Stimulated activated CD4-positive, alpha-beta T cell treated with anti-CD3 and anti-CD28 coated beads, Interleukin-1b, Interleukin-23, amount 100 ng/mL, for 24 hours (primary cell): Measurements from ENCODE around the gene RBM45.
"Not testable (repeated sequence)": the region's sequence is repeated elsewhere in the genome, so short reads cannot be mapped to it uniquely, and the experiment has no call there.

Experiments used
- DNase-seq, 4 experiments: peaks; one replicate each; pipeline ENCODE4 v3.0.0-alpha.2; 2020; ENCODE audit warnings: low read depth in 4 of 4, low spot score in 1 of 4

RBM45 gene

DNA sequence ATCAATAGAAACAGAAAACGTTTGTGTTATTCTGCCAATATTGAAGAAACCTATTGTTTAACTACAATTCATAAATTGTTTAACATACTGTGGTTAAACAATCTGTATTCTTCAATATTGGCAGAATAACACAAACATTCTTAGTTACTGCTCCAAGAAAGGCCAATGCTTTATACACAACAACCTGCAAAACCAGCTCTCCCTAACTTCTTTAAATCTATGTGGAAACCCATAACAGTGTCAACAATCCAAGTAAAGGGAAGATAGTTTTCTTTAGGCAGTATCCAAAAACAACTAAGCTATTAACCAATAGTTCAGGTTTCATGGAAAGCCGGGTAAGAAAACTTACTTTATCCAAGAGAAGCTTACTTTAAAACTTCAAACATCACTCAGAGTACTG is 6.2 kb upstream of the RBM45 start:
- no peak for DNase-seq

DNA sequence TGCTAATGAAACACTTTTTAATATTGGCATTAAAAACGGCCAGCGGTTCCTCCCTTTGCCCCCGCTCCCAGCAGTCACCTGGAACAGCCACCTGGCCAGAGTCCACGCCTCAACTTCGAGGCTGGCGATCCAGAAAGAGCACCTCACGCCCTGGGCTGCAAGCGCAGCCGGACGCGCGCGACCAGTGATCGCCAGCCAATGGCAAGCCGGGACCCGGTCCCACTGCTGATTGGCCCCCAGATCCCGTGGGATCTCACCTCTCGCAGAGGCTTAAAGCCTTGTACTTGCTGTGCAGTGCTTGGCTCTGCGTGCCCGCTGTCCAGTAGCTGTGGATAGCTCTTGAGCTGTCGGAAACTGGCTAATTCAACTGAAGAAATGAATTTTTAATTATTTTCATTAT is 4.1 kb upstream of the RBM45 start:
- no peak for DNase-seq

- no peak for DNase-seq
Measured at GRCh38 chr2:178109813-178110212, 2.4 kb upstream of the RBM45 start.

DNA sequence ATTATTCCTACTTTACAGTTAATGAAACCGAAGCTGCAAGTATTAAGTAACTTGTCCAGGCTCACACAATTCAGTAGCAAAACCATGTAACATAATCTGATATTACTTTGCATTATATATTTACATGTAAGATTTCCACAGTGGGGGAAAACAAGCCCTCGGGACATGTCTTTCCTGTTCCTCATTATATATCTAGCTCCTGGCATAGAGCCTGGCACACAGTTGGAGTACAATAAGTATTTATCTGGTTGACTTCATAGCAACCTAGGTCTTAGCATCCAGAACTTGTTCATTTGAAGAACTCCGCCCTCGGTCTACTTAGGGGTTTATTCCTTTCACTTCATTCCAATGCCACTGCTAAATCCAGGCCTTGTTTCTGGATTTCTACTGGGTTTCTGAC is 1.6 kb upstream of the RBM45 start:
- no peak for DNase-seq

GRCh38 chr2:178111743-178112142 is 494 bp upstream of the RBM45 start:
- no peak for DNase-seq

GRCh38 chr2:178114462-178114861 is 2.2 kb downstream of the RBM45 start:
- no peak for DNase-seq

DNA sequence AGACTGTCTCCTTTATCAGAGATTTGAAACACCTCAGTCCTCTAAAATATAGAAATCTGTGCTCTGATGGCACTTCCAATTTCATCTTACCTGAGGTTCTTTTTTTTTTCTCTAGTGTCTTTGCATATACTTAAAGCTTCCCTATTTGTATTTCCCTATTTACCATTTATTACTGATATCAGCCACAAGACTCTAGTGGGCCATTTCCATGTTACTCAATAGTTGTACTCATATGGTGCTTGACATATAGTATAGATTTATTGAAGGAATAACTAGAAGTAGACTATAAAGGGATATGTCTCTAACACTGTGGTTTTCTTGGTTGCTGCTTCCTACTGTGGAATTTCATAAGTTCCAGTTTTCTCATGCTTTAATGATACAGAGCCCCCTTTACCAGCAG is 3.0 kb downstream of the RBM45 start:
- DNase-seq: no peak

GRCh38 chr2:178117725-178118124 is 5.5 kb downstream of the RBM45 start:
- DNase-seq: no peak

- no peak for DNase-seq
Measured at GRCh38 chr2:178119179-178119922, 7.1 kb downstream of the RBM45 start.

DNA sequence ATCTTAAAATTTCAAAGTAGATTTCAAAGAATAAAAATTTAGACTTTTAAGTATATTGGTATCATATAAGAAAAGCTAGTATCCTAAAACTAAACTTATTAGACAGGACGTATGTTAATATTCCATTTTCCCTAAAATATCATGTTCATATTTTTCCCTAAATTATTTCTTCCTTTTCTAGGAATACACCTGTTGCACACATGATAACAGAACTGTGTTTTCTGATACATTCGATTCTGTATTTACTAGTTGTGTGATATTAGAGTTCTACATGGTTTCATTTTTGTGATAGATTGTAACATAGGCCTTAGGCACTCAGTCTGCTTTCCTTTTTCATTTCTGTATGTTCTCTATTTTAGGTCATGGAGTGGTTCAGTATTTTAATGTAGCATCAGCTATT is 10.9 kb downstream of the RBM45 start:
- no peak for DNase-seq

- no peak for DNase-seq
Measured at GRCh38 chr2:178125125-178125524, 12.9 kb downstream of the RBM45 start.

GRCh38 chr2:178125862-178126261 is 13.6 kb downstream of the RBM45 start:
- DNase-seq: no peak

GRCh38 chr2:178128836-178129630 is 16.8 kb downstream of the RBM45 start:
- no peak for DNase-seq

DNA sequence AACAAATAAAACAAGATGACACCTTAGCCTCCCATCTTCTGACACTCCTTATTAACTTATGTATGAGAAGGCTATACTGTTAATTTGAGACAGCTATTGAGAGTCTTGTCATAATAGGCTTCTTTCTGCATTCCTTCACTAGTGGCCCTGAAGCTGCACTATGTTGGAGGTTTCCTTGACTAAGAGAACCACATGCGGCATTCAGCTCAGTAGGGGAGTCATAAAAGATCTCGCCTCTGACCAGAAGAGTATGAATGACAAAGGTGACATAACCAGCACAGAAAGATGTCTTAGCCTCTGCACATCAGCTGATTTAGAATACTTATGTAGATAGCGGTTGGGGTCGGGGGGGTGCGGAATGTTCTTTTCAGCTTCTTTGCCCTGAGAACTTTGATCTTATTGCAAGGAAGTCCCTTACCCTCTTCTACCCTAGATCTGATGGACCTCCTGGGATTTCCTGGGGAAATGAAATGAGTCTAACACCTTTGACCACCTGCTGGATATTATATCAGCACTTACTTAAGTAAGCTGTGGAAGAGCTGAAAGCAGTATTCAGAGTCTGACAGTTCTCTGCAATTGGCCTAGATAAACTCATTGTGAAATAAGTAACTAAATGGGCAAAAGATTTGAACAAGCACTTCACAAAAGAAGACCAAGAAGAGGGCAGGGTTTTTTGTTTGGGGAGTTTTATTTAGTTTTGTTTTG is 24.2 kb downstream of the RBM45 start:
- DNase-seq: no peak

GRCh38 chr2:178142274-178143065 is 30.2 kb downstream of the RBM45 start:
- no peak for DNase-seq

DNA sequence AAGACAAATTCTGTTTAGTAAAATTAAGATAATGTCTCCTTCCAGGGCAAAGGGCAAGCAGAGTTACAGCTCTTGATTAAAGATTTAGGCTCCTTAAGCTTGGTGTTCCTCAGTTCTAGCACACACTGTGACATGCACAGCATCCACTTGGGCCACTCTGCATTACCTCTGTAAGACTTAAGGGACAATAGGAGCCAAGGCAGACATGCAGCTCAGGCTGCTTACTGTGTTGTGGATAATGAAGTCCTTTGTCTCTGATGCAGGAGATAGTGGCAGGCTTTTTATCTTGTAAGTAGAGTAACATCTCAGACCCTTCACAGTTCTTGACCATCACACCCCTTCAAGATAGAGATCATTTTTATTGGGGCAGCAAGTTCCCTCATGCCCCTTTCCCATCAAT is 31.2 kb downstream of the RBM45 start:
- DNase-seq: no peak

DNA sequence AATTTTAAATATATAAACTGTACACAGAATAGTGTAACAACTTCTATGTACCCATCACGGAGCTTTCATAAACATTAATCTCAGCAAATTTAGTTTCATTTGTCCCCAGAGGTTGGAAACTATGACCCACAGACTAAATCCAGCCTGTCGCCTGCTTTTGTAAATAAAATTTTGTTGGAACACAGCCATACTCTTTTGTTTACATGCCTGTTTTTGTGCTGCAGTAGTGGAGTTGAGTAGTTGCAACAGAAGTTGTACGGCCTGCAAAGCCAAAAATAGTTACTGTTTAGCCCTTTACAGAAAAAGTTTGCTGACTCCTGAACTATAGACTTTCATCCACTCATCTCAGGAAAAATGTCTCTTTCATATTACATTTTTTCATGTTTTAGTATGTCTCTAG is 39.8 kb downstream of the RBM45 start:
- no peak for DNase-seq

GRCh38 chr2:178152542-178152941 is 40.3 kb downstream of the RBM45 start:
- no peak for DNase-seq

DNA sequence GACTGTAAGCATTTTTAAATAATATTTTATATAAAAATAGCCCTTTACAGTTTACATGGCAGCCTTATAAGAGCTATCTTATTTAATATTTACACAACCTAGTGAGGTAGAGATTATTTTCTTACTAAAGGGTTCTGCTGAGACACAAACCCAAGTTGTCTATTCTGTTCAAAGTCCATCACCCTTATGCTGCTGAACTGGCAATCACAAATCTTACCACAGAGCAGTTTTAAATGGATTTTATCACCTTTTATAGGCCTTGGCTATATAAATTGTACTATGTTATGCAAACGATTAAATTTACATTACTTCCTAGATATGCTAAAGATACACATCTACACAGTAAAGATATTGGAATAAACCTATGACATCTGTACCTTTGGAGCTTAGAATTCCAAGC is 40.7 kb downstream of the RBM45 start:
- no peak for DNase-seq

DNA sequence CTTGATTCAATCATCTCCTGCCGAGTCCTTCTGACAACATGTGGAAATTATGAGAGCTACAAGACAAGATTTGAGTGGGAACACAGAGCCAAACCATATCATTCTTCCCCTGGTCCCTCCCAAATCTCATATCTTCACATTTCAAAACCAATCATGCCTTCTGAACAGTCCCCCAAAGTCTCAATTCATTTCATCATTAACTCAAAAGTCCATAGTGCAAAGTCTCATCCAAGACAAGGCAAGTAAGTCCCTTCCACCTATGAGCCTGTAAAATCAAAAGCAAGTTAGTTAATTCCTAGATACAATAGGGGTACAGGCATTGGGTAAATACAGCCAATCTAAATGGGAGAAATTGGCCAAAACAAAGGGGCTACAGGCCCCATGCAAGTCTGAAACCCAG is 41.6 kb downstream of the RBM45 start:
- not testable (repeated sequence) for DNase-seq

- DNase-seq: no peak
Measured at GRCh38 chr2:178155524-178155923, 43.3 kb downstream of the RBM45 start.
